OCI-LY3 (cell line): ENCODE data around the gene GPR162.

ENCODE experiments used
- EZH2phosphoT487 ChIP-seq: fragments of 200-600 bp; shearing (Covaris generic); IDR thresholded peaks from 2 replicates; pipeline ENCODE4 v1.6.1; 2018; ENCODE audit warnings: antibody characterized with exemption, mixed run types, low read depth
- TF ChIP-seq, protein P1 (sequence below): fragments of 200-600, 300-600 bp; sonication (generic); IDR thresholded peaks from 2 replicates; pipeline ENCODE4 v1.5.1; 2014; ENCODE audit warnings: antibody characterized with exemption, low read length, low read depth

DNA sequence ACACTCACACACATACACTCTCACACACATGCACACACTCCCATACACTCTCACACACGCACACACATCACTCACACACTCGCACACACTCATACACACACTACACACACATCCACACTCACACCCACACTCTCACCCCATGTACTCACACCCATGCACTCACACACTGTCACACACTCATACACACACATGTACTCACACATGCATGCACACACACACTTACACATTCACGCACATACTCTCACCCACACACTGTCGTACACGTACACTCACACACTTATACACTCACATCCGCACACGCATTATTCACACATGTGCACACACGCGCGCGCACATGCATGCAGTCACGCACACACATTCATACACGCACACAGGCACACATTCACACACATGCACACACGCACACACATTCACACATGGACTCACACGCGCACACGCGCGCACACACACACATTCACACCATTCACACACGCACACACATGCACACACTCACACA lies 3.9 kb upstream of the GPR162 start:
- TF ChIP-seq, protein P1, sequence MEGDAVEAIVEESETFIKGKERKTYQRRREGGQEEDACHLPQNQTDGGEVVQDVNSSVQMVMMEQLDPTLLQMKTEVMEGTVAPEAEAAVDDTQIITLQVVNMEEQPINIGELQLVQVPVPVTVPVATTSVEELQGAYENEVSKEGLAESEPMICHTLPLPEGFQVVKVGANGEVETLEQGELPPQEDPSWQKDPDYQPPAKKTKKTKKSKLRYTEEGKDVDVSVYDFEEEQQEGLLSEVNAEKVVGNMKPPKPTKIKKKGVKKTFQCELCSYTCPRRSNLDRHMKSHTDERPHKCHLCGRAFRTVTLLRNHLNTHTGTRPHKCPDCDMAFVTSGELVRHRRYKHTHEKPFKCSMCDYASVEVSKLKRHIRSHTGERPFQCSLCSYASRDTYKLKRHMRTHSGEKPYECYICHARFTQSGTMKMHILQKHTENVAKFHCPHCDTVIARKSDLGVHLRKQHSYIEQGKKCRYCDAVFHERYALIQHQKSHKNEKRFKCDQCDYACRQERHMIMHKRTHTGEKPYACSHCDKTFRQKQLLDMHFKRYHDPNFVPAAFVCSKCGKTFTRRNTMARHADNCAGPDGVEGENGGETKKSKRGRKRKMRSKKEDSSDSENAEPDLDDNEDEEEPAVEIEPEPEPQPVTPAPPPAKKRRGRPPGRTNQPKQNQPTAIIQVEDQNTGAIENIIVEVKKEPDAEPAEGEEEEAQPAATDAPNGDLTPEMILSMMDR: no peak
- no peak for TF ChIP-seq EZH2phosphoT487
